SK-N-MC (cell line): ENCODE measurements around the gene SLC7A1.

Experiments used
- DNase-seq: peaks from one replicate; pipeline ENCODE4 v3.0.0-alpha.2; 2011; ENCODE audit warnings: low read depth, low spot score
- H3K27ac ChIP-seq: fragments of 200-600 bp; sonication (generic); 2 replicates; pipeline ENCODE4 v1.5.1; 2016; ENCODE audit warnings: mixed run types
- H3K36me3 ChIP-seq: fragments of 200-600 bp; sonication (generic); 2 replicates; pipeline ENCODE4 v1.6.1; 2017; ENCODE audit warnings: antibody characterized with exemption, low read length, mixed read lengths; ENCODE audit not compliant: insufficient read depth
- H3K4me3 ChIP-seq: fragments of 200-600 bp; sonication (generic); 2 replicates; pipeline ENCODE4 v1.5.1; 2016
- H3K9ac ChIP-seq: fragments of 200-600 bp; sonication (generic); 2 replicates; pipeline ENCODE4 v1.8.0; 2017; ENCODE audit warnings: mixed run types, mixed read lengths; ENCODE audit not compliant: insufficient read length
- H3K9me3 ChIP-seq: fragments of 200-600 bp; sonication (generic); 2 replicates; pipeline ENCODE4 v1.6.1; 2017; ENCODE audit warnings: low read depth, mild to moderate bottlenecking, antibody characterized with exemption, low read length, moderate library complexity, mixed read lengths
- EZH2 ChIP-seq: fragments of 200-600 bp; sonication (generic); IDR thresholded peaks from one replicate; pipeline ENCODE4 v1.6.1; 2017; ENCODE audit warnings: antibody characterized with exemption
- FOXP2 ChIP-seq: optimal IDR thresholded peaks from 2 replicates; pipeline ENCODE3; 2011; ENCODE audit warnings: mild to moderate bottlenecking, moderate library complexity; ENCODE audit not compliant: insufficient read depth; ENCODE audit errors: extremely low read length, control extremely low read depth
- POLR2AphosphoS5 ChIP-seq: IDR thresholded peaks from 2 replicates; pipeline ENCODE4 v1.6.1; 2012; ENCODE audit warnings: mild to moderate bottlenecking, low read depth, low read length, borderline replicate concordance

The SLC7A1 gene

GRCh38 chr13:29607465-29607864 lies 12.0 kb upstream of the SLC7A1 start:
- TF ChIP-seq FOXP2 (no peak), POLR2AphosphoS5 (no peak), EZH2 (no peak)
- Histone ChIP-seq H3K9me3 (no peaks in the 10 kb centered on the region), H3K36me3 (no peaks in the 10 kb centered on the region), H3K9ac (no peak overlapping the region), H3K4me3 (no peak overlapping the region), H3K27ac (no peak overlapping the region)
- no peak for DNase-seq

- DNase-seq, result no peak
- Histone ChIP-seq H3K27ac (no peak overlapping the region), H3K4me3 (no peak overlapping the region)
Observed at GRCh38 chr13:29605860-29606526, 10.5 kb upstream of the SLC7A1 start.

GRCh38 chr13:29598321-29598720 lies 2.8 kb upstream of the SLC7A1 start:
- Histone ChIP-seq H3K27ac (no peak overlapping the region), H3K36me3 (no peaks in the 10 kb centered on the region), H3K9me3 (no peaks in the 10 kb centered on the region), H3K4me3 (no peak overlapping the region), H3K9ac (no peak overlapping the region)
- no peak for DNase-seq
- TF ChIP-seq FOXP2, result no peak
- TF ChIP-seq EZH2, result no peak

More at GRCh38 chr13:29605860-29606526, 10.5 kb upstream of the SLC7A1 start:
- Histone ChIP-seq H3K9me3 (no peaks in the 10 kb centered on the region), H3K36me3 (no peaks in the 10 kb centered on the region), H3K9ac (no peak overlapping the region)
- no peak for TF ChIP-seq POLR2AphosphoS5
- TF ChIP-seq FOXP2, result no peak

GRCh38 chr13:29597706-29598105 lies 2.2 kb upstream of the SLC7A1 start:
- Histone ChIP-seq H3K4me3 (no peak overlapping the region), H3K36me3 (peaks cover 3% of the 10 kb centered on the region; the same call in 1 of the 2 replicates), H3K9ac (no peak overlapping the region), H3K27ac (no peak overlapping the region), H3K9me3 (no peaks in the 10 kb centered on the region)
- no peak for TF ChIP-seq FOXP2
- no peak for TF ChIP-seq POLR2AphosphoS5
- no peak for TF ChIP-seq EZH2
- no peak for DNase-seq

- Histone ChIP-seq H3K9me3 (no peaks in the 10 kb centered on the region), H3K27ac (no peak overlapping the region), H3K36me3 (peaks cover 3% of the 10 kb centered on the region; the same call in 1 of the 2 replicates), H3K9ac (no peak overlapping the region), H3K4me3 (no peak overlapping the region)
- DNase-seq, result no peak
- no peak for TF ChIP-seq FOXP2
- no peak for TF ChIP-seq POLR2AphosphoS5
- no peak for TF ChIP-seq EZH2
Observed at GRCh38 chr13:29597246-29597645, 1.8 kb upstream of the SLC7A1 start.

GRCh38 chr13:29596064-29596418 lies 553 bp upstream of the SLC7A1 start:
- H3K27ac ChIP-seq, result no peak overlapping the region
- H3K9ac ChIP-seq, result peak overlapping the region; percentile 47
- peaks cover 13% of the 10 kb centered on the region for H3K36me3 ChIP-seq
- H3K4me3 ChIP-seq, result peak overlapping the region; percentile 78
- no peak for DNase-seq
- no peak for TF ChIP-seq POLR2AphosphoS5
- TF ChIP-seq FOXP2, result no peak
- no peak for TF ChIP-seq EZH2
- H3K9me3 ChIP-seq, result no peaks in the 10 kb centered on the region

- Histone ChIP-seq H3K4me3 (peak overlapping the region; percentile 86), H3K9ac (peak overlapping the region; percentile 97), H3K27ac (peak overlapping the region; percentile 76), H3K9me3 (no peaks in the 10 kb centered on the region), H3K36me3 (peaks cover 13% of the 10 kb centered on the region)
- DNase-seq, result no peak
- TF ChIP-seq FOXP2 (no peak), EZH2 (no peak), POLR2AphosphoS5 (no peak)
Observed at GRCh38 chr13:29594710-29595379, 643 bp downstream of the SLC7A1 start.

GRCh38 chr13:29594303-29594709 lies 1.2 kb downstream of the SLC7A1 start:
- TF ChIP-seq EZH2 (no peak), FOXP2 (no peak), POLR2AphosphoS5 (no peak)
- H3K9me3 ChIP-seq, result no peaks in the 10 kb centered on the region
- peak overlapping the region; percentile 97 for H3K9ac ChIP-seq
- no peak overlapping the region; the same call in 1 of the 2 replicates for H3K27ac ChIP-seq
- DNase-seq, result no peak
- H3K36me3 ChIP-seq, result peaks cover 13% of the 10 kb centered on the region
- H3K4me3 ChIP-seq, result peak overlapping the region; percentile 86
